HL-60/S4 (cell line): ENCODE data around the gene SALL2.
"Not testable (repeated sequence)": the region's sequence is repeated elsewhere in the genome, so short reads cannot be mapped to it uniquely, and the experiment has no call there.

Source experiments
- in situ Hi-C: fragments of 300-500 bp; cut with MboI; formaldehyde crosslinking; loops from 2 replicates; pipeline ENCODE4 v1.14.3; 2022; ENCODE audit warnings: low sequenced_read_pairs

The SALL2 gene

DNA sequence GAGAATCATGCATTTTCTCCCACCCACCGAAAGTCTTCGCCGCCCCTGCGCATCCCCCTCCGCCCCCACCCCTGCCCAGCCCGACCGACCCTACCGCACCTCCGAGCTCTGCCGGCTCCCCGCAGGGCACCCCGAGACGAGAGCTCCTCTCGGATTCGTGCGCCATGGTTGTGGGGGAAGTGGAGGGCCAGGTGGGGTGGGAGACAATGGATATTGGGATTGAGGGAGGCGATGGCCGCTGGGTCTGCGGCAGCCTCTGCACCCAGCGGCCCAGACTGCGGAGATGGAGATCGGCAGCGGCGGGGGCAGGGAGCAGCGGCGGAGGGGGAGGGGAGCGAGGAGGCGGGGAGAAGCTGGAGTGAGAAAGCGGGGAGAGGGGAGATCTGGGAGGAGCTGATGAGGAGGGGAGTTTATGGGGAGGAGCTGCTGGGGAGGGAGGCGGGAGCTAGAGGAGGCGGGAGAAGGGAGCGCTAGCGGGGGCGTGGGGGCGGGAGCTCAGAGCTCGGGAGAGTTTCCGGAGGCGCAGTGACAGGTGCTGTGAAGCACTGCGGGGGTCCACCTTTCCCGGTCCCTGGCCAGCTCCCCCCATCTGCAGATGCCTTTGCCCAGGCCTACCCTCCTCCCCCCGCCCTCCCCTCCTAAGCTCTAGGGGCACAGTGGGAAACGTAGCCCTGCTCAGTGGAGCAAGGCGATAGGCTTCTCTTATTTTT, at the start of gene SALL2:
Gene SALL2, minus strand, starts transcription at position 385 of the 710 bp plus-strand sequence. Its CDS starts 219 bp downstream, at position 166.
- in situ Hi-C loops = no loop called here

GRCh38 chr14:21575661-21576060, 49.5 kb upstream of the SALL2 start:
- in situ Hi-C loops = no loop called here

DNA sequence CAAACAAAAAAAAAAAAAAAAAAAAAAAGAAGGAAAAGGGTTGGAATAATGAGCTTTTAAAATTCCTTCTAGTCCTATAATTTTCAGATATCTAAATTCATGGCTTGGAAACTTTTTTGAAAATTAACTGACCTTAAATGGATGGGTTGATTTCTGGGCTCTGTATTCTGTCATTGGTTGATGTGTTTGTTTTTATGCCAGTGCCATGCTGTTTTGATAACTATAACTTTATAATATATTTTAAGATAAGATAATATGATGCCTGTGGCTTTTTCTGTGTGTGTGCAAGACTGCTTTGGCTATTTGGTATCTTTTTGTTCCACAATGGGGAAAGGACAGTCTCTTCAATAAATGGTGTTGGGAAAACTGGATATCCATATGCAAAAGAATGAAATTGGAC, 46.5 kb upstream of the SALL2 start:
- in situ Hi-C loops = no loop called here

- in situ Hi-C loops = no loop called here
These were observed 32.6 kb upstream of the SALL2 start for GRCh38 chr14:21558703-21559170.

GRCh38 chr14:21557084-21557901, 31.1 kb upstream of the SALL2 start:
- in situ Hi-C loops = no loop called here

- in situ Hi-C loops = no loop called here
These were observed 30.4 kb upstream of the SALL2 start for GRCh38 chr14:21556378-21557083.

DNA sequence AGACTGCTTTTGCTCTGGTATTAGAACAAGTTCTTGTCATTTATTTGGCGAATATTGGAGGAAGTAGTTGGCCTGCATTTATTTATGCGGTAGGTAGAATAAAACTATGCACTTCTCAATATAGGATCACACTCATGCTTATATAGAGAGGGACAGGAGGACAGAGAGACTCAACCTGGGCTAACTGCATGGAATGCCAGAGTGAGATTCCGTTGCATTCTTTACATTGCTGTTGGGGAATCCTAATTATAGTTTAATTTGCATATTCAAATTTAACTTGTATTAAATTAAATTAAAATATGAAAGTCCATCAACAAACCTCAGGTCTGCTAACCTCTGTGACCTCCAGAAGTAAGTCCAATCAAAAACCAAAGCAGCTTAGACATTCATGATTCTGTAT, 27.1 kb upstream of the SALL2 start:
- in situ Hi-C loops = no loop called here

GRCh38 chr14:21544588-21544987, 18.4 kb upstream of the SALL2 start:
- in situ Hi-C loops = not testable (repeated sequence)

GRCh38 chr14:21543963-21544362, 17.8 kb upstream of the SALL2 start:
- in situ Hi-C loops = no loop called here

- in situ Hi-C loops = no loop called here
These were observed 17.4 kb upstream of the SALL2 start for GRCh38 chr14:21543521-21543960.

- in situ Hi-C loops = no loop called here
These were observed 15.4 kb upstream of the SALL2 start for GRCh38 chr14:21541413-21542074.

- in situ Hi-C loops = no loop called here
These were observed 13.2 kb upstream of the SALL2 start for GRCh38 chr14:21539189-21539940.

DNA sequence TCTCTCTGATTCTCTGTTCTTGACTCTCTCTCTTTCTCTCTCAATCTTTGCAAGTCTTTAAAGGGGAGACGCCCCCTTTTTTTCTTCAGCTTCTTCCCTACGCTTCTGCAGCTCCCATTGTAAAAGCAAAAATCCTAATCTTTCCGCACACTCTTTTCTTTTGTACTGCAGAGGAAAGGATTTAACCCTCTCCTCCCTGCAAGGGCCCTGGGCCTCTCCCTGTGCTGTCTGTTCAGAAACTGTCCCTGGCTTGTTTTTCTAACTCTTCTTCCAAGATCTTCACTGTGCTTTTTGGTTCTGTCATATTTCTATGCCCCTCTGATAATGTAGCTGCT, 10.9 kb upstream of the SALL2 start:
- in situ Hi-C loops = no loop called here

DNA sequence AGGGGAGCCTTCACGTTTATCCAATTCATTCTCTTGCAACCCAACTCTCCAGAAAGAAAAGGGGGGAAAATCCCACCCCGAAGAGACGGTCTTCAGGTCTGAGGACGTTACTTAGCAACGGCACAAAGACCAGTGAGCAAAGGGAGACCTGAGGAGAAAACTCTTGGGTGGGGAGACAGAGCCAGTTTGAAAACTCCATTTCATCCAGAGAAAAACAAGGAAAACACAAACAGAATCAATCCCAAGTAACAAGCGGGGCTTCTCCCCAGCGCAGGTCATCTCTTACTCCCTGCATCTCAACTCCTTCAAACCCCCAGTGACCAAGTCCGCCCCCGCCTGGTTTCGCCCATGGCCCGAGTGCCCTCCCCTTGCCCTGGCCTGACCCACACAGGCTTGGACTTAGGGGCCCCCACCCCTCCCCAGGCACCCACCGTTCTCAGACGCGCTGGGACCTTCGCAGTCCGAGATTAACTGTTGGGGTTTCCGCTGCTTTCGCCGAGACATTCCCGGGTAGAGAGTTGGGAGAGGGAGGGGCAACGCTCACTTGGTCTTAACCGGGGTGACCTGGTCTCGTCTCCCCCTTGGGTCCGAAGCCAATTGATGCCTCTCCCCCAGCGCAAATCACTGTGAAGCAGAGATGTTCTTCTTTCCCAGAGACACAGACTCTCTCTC, 10.4 kb upstream of the SALL2 start:
- in situ Hi-C loops = no loop called here

DNA sequence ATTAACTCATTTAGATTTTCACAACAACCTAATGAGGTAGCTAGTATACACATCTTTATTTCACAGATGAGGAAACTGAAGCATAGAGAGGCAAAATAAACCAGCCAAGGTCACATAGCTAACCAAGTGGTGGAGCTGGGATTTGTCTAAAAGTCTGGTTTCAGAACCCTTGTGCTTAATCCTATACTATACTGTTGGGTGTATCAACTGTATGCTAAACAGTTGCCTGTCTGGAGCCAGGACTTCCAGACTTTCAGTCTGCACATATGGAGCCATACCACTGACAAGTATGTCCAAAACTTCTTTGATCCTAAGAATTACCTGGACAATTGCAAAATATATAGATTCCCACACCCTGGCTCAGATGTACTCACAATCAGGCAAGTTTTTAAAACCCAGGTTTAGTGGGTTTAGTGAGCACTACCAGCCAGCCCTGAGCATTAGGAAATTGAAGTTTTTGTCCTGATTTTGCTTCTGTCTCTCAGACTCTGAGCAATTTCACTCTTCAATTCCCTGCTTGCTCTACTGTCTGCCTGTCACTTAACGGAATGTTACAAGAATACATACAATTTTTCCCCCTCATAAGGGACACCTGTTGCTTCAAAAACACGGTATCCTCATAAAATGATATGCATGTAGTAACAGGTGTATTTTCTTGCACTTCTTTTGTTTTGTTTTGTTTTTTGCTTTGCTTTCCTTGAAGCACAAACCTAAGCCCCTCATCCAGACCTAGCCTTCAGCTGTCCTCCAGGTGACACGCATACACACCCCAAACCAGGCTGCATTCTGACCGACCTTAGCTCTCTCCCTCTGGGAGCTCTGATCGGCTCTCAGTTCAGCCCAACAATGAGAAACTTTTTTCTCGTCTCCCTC, 9.6 kb upstream of the SALL2 start:
- in situ Hi-C loops = no loop called here

- in situ Hi-C loops = no loop called here
These were observed 8.4 kb upstream of the SALL2 start for GRCh38 chr14:21534576-21534975.

- in situ Hi-C loops = no loop called here
These were observed 7.1 kb upstream of the SALL2 start for GRCh38 chr14:21533294-21533693.

DNA sequence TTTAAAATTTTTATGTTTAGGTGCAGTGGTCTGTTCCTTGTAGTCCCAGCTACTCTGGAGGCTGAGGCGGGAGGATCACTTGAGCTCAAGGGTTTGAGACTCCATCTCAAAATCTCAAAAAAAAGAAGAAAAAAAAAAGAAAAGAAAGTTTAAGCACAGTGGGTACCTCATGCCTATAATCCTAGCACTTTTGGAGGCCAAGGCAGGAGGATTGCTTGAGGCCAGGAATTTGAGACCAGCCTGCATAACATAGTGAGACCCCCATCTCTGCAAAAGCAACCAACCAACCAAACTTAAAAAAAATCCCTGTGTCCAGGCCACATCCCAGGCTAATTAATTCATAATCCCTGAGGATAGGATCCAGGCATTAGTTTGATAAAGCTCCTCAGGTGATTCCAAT, 3.4 kb upstream of the SALL2 start:
- in situ Hi-C loops = no loop called here
